Measurements from ENCODE around the gene RANGAP1. TPM values are rescaled to one million over a fixed set of nuclear protein-coding genes. Genes with fewer than 3 reads are reported as not detected.

Gene RANGAP1
- total RNA-seq, 3 donors from 2014 or later, result 26.9 to 48.9 (median 35.3) TPM

DNA sequence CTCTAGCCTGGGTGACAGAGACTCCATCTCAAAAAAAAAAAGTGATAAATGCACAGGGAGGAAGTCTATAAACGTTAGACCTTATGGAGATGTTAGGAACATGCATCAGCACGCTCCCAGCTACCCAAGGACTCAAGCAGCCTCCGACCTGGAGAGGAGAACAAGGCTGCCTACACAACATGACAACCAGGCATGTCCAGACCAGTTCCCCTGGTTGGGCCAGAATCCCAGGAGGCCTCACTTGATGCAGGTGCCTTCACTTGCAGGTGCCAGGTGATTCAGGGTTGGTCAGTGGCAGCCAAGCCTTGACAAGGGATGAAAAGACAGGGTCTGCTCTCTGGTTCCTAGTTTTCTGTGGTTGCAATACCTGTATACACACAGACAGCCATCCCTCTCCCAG is 5.9 kb downstream of the RANGAP1 start:
- intact Hi-C loops (cut with DNase I, micrococcal nuclease), result no loop called here
- ATAC-seq, result no peak
- H3K4me1 ChIP-seq (ENCODE audit: low read depth), result peaks cover 5% of the 10 kb centered on the region
- no peaks in the 10 kb centered on the region for H3K9me3 ChIP-seq
- DNase-seq, result no peak
- H3K36me3 ChIP-seq (ENCODE audit: low read depth), result no peaks in the 10 kb centered on the region
- no peak overlapping the region for H3K4me3 ChIP-seq
- TF ChIP-seq, protein P1, sequence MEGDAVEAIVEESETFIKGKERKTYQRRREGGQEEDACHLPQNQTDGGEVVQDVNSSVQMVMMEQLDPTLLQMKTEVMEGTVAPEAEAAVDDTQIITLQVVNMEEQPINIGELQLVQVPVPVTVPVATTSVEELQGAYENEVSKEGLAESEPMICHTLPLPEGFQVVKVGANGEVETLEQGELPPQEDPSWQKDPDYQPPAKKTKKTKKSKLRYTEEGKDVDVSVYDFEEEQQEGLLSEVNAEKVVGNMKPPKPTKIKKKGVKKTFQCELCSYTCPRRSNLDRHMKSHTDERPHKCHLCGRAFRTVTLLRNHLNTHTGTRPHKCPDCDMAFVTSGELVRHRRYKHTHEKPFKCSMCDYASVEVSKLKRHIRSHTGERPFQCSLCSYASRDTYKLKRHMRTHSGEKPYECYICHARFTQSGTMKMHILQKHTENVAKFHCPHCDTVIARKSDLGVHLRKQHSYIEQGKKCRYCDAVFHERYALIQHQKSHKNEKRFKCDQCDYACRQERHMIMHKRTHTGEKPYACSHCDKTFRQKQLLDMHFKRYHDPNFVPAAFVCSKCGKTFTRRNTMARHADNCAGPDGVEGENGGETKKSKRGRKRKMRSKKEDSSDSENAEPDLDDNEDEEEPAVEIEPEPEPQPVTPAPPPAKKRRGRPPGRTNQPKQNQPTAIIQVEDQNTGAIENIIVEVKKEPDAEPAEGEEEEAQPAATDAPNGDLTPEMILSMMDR (IDR thresholded peaks at IDR 0.05), result no peak

GRCh38 chr22:41274856-41275255 is 11.1 kb downstream of the RANGAP1 start:
- no peak overlapping the region for H3K4me3 ChIP-seq
- no peaks in the 10 kb centered on the region for H3K9me3 ChIP-seq
- H3K4me1 ChIP-seq (ENCODE audit: low read depth), result no peaks in the 10 kb centered on the region
- ATAC-seq (no peak), DNase-seq (no peak)
- intact Hi-C loops (cut with DNase I, micrococcal nuclease), result no loop called here
- no peaks in the 10 kb centered on the region for H3K36me3 ChIP-seq (ENCODE audit: low read depth)
- TF ChIP-seq, protein P1 (IDR thresholded peaks at IDR 0.05), result no peak

- H3K36me3 ChIP-seq (ENCODE audit: low read depth), result no peaks in the 10 kb centered on the region
- DNase-seq, result no peak
- no peaks in the 10 kb centered on the region for H3K4me1 ChIP-seq (ENCODE audit: low read depth)
- no peak overlapping the region for H3K4me3 ChIP-seq
- no peak for ATAC-seq
- intact Hi-C loops (cut with DNase I, micrococcal nuclease), result no loop called here
- H3K9me3 ChIP-seq, result no peaks in the 10 kb centered on the region
- TF ChIP-seq, protein P1 (IDR thresholded peaks at IDR 0.05), result no peak
Observed at GRCh38 chr22:41273128-41273527, 12.9 kb downstream of the RANGAP1 start.

DNA sequence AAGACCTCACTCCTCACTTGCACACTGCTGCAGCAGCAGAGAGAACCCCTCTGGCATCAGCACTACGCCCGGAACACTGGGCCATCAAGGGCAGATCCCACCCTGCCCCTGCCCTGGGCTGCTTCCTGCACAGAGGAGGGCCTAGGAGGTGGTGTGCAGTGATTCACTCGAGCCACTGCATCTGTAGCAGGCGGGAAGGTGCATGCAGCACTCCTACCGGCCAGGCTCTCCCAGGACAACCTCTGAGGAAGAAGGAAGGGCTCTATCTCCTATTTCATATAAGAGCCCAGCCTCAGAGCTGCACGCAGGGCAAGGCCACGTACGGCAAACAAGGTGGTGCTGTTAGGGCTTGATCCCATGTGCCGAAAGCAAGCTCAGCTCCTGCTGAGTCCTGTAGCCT is 14.2 kb downstream of the RANGAP1 start:
- Histone ChIP-seq H3K4me3 (no peak overlapping the region), H3K4me1 (ENCODE audit: low read depth) (no peaks in the 10 kb centered on the region), H3K36me3 (ENCODE audit: low read depth) (no peaks in the 10 kb centered on the region), H3K9me3 (no peaks in the 10 kb centered on the region)
- ATAC-seq (no peak), DNase-seq (no peak)
- intact Hi-C loops (cut with DNase I, micrococcal nuclease), result no loop called here
- TF ChIP-seq, protein P1 (IDR thresholded peaks at IDR 0.05), result no peak

GRCh38 chr22:41267958-41268357 is 18.0 kb downstream of the RANGAP1 start:
- intact Hi-C loops (cut with DNase I, micrococcal nuclease), result no loop called here
- Histone ChIP-seq H3K9me3 (no peaks in the 10 kb centered on the region), H3K36me3 (ENCODE audit: low read depth) (no peaks in the 10 kb centered on the region), H3K4me3 (no peak overlapping the region), H3K4me1 (ENCODE audit: low read depth) (no peaks in the 10 kb centered on the region)
- TF ChIP-seq, protein P1 (IDR thresholded peaks at IDR 0.05), result no peak
- no peak for DNase-seq
- ATAC-seq, result no peak

- peaks cover 3% of the 10 kb centered on the region for H3K36me3 ChIP-seq (ENCODE audit: low read depth)
- TF ChIP-seq, protein P1 (IDR thresholded peaks at IDR 0.05), result no peak
- ATAC-seq (no peak), DNase-seq (no peak)
- intact Hi-C loops (cut with DNase I, micrococcal nuclease), result no loop called here
- H3K4me3 ChIP-seq, result no peak overlapping the region
- no peaks in the 10 kb centered on the region for H3K4me1 ChIP-seq (ENCODE audit: low read depth)
- no peaks in the 10 kb centered on the region for H3K9me3 ChIP-seq
Observed at GRCh38 chr22:41264408-41264941, 21.5 kb downstream of the RANGAP1 start.

Data from mucosa of descending colon (tissue), 3 donors.